Measurements from ENCODE around the gene PARD6G. TPM values are rescaled to one million over a fixed set of nuclear protein-coding genes. Genes with fewer than 3 reads are reported as not detected.
A peak's percentile ranks its signal among the peaks of the same experiment; 100 is the strongest.

PARD6G gene
- total RNA-seq, 1 donor from 2014 or later: 3.6 TPM

DNA sequence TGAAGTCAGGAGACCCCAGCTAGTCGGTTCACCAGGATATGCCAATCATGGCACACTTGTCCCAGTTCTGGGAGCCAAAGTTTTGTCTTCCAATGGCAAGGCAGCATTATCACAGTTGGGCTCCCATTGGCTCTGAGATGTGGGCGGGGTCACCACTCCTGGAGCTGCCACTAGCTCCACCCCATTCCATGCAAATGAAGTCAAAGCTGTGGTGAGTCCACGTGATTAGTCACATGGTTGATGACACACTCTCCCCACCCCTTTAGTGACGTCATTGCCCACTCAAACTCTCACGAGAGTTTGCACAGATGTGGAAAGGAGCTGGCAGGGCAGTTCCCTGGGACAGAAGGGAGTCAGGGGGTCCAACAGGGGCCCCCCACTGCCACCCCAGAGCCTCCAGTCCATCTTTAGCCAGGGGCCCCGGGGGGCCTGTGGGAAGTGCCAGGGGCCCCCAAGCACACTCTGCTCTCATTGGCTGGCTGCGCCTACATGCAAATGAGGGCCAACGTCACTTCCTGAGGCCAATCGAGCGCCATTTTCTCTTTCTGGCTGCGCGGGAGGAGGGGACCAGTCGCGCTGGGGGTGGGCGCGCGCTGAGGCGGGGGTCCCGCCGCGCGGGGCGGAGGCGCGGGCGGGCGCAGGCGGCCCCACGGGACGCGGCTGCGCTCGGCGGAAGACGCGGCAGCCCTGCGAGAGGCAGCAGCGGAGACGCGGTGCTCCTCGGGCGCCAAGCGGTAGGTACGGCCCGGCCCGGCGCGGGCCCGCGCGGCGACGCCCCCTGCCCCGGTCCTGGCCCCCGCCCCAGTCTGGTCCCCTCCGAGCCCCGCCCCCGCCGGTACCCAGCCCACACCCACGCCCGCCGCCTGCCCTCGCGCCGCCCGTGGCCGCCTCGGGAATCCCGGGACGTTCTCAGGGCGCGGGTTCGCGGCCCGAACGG, 138.3 kb downstream of the PARD6G start, which contains the start of gene ADNP2:
TSS of gene ADNP2 (plus strand) at position 524 of the 937 bp plus-strand sequence. CDS start 8,281 bp downstream, outside the sequence.
- DNase-seq (ENCODE audit: low spot score): peak; percentile 90

DNA sequence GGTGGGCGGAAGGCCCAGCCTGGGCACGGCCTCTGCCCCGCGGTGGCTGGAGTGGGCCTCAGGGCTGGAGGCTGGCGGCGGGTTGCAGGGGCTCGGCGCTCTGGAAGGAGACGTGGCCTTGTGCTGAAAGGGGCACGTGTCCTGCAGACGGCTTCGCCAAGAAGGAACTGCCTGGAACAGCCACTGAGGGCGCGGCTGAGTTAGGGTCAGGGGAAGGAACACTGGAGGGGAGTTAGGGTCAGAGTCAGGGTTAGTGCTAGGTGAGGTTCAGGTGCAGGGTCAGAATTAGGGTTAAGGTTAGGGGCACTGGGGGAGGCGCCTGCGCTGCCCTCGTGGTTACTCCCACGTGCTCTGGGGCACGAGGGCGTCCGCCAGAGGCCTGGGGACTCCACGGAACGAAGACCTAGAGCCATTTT, 139.2 kb downstream of the PARD6G start:
- DNase-seq (ENCODE audit: low spot score): no peak

DNA sequence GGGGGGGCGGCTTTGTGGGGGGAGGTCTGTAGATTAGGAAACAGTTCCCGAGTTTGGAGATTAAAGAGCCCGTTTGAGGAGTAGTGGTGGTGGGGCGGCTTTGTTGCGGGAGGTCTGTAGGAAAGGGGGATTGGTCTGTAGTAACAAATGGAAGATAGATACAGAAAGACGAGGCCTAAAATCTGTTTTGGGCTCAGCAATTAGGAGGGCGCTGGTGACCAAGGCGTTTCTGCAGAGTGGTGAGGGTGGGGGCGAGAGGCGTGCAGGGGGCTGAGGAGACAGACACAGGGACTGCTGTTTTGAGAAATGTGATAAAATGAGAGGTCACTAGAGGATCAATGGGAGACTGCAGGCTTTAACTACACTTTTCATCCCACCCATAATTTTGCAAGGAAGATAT, 139.9 kb downstream of the PARD6G start:
- DNase-seq (ENCODE audit: low spot score): no peak

Other genes with a start within 250 kb of the PARD6G start
- 31.7 TPM for gene RBFA, start 213.1 kb downstream of the PARD6G start, total RNA-seq
- 16.0 TPM for gene ADNP2, start 138.3 kb downstream of the PARD6G start, total RNA-seq

All from mesenteric fat pad (tissue), 1 donor.